ENCODE results near the gene DIP2B. TPM values are rescaled to one million over a fixed set of nuclear protein-coding genes. Genes with fewer than 3 reads are reported as not detected.
"Not testable (repeated sequence)": the region's sequence is repeated elsewhere in the genome, so short reads cannot be mapped to it uniquely, and the experiment has no call there.

DIP2B gene
- polyA plus RNA-seq, 1 donor, result 28.1 TPM

DNA sequence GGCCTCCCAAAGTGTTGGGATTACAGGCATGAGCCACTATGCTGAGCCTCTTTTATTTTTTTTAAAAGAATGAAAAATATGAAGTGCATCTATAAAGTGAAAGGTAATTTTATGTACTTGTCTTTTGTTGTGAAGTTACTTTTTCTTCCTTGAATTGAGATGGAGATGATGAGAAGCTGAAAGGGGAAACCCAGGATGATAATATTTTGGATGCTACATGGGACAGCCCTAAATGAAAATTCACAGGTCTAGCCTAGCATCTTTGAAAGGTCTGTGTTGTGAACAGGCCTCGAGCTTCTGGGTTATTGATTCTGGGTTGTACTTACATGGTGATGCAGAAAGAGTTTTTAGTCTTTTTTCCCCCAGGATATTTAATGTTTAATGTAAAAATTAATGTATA is 14.6 kb downstream of the DIP2B start:
- DNase-seq, result no peak

DNA sequence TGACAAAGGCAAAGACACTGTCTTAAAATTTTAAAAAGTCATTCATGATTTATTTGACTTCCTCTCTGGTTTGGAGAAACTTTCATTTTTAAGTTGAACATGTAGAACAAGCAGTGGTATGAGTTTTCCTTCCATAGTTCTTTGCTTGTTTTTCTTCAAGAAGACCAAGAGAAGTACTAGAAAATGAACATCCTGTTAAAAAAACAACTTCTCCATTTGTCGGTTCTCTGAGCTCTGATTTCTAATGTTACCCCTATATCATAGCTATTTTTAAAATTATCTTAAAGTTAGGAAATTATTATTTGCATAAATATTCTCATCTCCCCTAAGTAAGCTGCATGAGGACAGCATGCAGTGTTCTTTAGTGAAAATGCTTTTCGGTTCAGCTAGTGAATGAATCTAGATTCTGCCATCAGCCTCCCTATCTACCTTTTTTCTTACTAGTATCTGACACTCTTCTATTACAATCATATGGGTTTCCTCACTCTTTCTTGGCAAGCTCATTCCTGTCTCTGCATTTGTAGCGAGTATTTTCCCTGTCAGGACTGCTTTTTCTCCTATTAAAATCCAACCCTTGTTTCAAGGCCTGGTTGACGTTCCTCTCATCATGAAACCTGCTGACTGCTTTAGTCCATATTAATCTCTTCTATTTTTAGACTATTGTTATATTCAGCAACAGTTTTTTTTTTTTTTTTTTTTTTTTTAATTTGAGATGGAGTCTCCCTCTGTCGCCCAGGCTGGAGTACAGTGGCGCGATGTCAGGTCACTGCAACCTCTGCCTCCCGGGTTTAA is 15.8 kb downstream of the DIP2B start:
- DNase-seq, result no peak

DNA sequence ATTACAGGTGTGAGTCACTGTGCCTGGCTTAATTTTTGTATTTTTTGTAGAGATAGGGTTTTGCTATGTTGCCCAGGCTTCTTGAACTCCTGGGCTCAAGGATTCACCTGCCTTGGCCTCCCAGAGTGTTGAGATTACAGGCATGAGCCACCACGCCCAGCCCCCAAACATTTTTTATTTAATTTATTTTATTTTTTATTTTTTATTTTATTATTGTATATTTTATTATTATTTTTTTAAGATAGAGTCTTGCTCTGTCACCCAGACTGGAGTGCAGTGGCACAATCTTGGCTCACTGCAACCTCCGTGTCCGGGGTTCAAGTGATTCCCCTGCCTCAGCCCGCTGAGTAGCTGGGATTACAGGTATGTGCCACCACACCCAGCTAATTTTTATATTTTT is 17.0 kb downstream of the DIP2B start:
- DNase-seq, result not testable (repeated sequence)

DNA sequence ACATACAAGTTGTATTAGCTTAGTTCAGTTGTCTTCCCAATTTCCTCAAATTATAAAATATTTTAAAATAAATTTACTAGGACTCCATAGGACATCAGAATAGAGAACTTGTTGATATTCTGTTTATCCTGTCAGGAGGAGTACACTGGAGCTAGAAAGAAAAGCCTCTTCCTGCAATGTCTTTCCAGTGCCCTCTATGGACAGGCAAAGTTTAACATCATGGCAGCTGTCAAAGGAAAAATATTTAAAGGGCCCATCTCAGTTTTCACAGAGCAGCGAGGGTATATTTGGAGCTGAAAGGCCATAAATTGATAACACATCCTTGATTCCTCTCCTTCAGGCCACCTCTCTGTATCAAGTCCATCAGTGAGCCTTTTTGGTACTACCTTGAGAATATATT is 19.0 kb downstream of the DIP2B start:
- no peak for DNase-seq

DNA sequence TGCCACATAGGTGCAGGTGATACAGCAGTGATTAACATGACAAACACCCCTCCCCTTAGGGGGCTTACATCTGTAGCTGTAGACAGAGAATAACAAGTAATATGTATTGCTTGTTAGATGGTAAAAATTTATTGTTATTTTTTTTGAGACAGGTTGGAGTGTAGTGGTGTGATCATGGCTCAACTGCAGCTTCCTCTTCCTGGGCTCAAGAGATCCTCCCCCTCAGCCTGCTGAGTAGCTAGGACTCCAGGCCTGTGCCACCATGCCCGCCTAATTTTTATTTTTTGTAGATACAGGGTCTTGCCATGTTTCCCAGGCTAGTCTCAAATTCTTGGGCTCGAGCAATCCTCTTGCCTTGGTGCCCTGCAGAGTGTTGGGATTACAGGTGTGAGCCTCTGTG is 19.8 kb downstream of the DIP2B start:
- no peak for DNase-seq

DNA sequence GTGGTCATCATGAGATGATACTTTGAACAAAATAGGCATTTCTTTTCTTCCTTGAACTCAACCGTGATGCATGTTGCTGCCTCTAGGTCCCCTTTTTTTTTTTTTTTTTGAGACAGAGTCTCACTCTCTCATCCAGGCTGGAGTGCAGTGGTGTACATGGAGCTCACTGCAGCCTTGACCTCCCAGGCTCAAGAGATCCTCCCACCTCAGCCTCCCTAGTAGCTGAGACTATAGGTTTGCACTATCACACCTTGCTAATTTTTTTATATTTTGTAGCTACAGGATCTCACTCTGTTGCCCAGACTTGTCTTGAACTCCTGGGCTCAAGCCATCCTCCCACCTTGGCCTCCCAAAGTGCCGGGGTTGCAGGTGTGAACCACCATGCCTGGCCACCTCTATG is 20.6 kb downstream of the DIP2B start:
- DNase-seq, result no peak

DNA sequence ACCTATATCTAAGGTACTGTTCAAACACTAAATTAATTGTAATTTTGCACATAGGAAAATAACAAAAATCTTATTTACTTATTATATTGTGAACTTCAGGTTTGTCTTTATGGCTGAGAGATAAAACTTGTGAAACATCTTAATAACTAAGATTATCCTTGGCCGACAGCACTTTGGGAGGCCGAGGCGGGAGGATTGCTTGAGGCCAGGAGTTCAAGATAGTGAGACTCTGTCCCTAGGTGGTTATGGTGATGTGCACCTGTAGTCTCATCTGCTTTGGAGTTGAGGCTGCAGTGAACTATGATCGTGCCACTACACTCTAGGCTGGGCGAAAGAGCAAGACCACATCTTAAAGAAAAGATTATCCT is 22.6 kb downstream of the DIP2B start:
- DNase-seq, result no peak

DNA sequence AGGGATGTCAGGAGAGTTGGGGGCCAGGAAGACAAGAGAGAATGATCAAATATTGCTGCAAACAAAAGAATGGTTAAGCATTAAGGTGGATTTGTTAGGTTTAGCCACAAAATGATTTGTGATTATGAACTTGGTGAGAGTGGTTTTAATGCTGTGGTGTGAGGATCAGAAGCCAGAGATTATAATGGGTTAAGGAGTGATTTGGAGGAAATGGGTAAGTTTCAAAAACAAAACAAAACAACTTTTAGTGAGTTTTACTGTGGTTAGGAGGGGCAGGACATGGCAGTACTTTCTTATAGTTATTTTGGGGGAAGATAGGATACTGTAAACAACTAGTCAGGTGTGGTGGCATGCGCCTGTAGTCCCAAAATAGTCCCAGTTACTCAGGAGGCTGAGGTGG is 24.0 kb downstream of the DIP2B start:
- DNase-seq, result no peak

DNA sequence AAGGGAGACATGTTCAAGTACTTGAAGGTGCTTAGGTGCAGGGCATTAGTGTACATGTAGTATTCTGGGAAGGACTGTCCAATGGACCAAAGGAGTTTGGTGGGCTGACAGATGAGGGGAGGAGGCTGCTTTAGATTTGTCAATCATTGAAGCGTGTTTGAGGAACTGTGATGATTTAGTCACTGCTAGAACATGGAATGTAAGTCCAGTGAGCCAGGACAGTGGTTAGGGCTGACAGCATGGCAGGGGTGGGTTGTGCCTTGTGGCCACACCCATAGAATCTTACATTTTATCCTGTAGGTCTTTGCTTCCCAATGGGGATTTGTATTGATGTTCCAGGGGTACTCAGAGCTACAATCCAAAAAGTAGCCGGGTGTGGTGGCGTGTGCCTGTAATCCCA is 24.6 kb downstream of the DIP2B start:
- no peak for DNase-seq

DNA sequence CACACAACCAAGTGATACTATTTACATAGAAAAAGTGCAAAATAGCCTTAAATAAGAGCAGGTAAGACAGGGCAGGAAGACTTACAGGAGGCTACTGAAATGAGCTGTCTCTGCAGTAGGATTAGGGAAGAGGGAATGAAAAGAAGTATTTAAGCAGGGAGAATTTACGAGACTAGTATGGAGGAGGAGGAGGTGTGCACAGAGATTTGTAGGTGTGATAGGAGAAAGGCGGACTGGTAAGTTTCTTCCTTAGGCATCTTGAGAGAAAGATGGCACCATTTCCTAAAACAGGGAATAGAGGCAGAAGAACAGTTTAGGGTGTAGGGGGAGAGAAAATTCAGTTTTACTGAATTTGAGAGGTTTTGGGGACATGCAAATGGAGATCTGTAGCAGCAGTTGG is 25.7 kb downstream of the DIP2B start:
- DNase-seq, result no peak

DNA sequence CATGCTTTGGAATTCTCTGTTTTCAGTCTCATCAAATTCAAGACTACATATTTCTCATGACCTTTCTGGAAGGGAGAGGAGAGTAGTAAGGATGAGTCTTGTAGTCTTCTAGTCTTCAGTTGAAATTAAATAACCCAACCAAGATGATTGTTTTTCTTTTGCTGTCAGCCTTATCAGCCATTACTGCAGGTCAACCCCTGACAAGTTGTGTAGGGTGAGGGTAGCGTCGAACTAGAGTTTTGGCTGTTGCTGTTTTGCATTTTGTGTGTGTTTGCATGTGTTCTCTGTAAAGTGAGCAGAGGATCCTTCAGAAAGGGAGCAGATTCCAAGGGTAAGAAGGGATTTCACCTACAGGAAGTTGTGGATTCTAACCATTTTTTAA is 28.4 kb downstream of the DIP2B start:
- DNase-seq, result no peak

DNA sequence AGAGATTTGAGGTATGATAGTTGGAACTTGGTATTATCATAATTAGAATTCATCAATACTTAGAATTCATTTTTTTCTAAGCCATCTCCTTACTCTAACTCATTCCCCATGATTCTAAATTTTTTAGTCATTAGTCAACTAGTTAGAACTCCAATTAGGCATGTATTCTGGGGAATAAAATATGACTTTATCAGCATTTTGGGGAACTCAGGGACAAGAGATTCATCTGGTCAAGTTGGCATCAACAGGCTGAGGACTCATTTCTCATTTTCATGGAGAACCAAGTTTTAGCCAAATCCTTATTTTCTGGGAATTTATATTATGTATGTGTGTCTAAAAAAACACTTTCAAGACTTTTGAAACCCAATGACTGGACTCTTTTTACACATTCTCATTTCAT is 29.2 kb downstream of the DIP2B start:
- DNase-seq, result no peak

DNA sequence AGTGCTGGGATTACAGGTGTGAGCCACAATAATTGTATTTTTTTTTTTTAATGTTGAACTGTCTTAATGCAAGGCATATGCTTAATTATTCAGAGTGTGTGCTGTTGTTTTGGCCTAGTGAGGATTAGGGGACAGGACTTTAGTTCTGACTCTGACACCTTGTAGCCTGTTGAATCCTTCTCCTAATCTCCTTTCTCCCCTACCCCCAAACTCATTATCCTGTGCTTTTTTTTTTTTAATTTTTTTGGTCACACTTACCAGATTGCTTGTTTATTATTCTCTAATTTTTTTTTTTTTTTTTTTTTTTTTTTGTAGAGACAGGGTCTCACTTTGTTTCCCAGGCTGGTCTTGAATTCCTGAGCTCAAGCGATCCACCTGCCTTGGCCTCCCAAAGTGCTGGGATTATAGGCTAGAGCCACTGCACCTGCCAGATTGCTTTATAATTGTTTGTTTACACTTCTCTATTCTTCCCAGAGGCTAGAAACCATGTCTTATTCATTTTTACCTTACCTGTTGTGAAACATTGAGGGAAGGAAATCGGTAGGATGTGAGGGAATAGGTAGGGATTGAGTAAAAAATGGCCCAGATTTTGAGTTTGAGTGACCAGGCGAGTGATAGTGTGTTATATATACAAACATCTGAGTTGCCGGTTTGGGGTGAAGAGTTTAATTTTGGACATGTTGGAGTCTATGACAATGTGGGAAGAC is 32.2 kb downstream of the DIP2B start:
- DNase-seq, result no peak

DNA sequence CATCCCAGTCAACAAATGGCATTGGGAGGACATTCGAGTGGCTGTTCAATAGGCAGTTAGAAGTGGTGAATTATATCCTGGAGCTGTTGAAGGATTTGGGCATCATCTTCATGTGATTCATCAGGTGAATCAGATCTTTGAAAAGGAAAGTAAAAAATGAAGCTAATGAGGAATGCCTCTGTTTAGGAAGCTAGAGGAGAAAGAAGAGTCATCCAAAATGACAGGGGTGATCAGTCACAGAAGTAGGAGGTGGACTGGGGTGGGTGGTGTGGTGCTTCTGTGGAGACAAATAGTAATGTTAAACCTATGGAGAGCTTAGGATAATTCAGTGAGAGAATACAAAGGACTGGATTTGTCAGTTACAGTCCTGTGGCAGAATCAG is 32.7 kb downstream of the DIP2B start:
- no peak for DNase-seq

DNA sequence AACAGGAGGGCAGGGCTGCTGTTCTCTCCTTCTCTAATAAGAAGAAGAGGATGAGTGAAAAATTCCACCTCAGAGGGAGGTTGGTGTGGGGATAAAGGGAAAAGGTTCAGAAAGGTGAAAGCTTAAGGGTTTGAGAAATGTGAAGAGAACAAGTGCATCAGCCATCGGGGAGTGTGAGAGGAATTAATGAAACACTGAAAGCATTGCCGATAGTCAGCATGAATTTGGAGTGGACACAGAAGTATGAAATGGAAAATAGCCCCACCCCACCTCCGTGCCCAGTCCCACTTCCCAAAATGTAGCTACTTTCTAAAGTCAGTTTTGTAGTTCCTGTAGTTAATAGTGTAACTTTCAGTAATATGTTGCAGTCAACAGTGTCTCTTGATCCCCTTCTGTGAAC is 33.4 kb downstream of the DIP2B start:
- DNase-seq, result no peak

DNA sequence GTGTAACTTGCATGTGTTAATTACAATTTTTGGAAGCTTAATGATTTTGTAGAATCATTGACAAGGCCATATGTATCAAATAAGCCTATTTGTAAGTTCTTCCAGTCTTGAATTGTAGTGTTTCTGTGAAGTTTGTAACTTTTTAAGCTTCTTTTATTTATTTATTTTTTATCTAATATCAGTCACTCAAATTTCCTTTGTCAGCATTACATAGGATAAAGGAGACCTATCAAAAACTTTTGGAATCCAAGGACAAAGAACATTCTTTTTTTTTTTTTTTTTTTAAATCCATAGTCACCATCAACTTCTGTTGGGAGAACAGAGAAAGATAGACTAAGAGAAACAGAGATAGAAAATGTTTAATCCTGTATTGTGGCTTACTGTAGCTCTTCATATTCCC is 36.4 kb downstream of the DIP2B start:
- no peak for DNase-seq

DNA sequence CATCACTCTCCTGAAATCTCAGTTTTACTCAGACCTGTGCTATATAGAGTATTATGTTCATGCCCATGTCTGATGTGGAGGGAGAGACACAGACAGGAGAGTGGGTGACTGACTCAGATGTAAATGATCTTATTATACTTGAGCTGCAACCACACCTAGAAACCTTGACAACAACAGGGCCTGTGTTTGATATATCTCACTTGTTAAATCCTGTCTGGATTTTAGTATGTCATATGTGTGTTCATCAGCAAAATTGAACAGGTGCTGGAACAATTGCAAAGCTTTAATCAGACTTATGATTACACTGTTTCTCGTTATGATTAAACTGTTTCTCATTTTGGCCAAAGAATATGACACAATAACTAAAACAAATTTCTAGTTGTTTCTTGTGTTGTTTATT is 37.7 kb downstream of the DIP2B start:
- no peak for DNase-seq

DNA sequence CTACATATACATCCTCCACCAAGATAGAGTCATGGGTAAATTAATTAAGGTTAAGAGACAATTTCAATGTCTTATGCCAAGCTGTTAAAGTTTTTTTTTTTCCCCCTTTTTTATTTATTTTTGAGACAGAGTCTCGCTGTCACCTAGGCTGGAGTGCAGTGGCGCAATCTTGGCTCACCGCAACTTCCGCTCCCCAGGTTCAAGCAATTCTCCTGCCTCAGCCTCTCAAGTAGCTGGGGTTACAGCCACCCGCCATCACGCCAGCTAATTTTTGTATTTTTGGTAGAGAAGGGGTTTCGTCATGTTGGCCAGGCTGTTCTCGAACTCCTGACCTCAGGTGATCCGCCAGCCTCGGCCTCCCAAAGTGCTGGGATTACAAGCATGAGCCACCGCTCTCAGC is 38.4 kb downstream of the DIP2B start:
- not testable (repeated sequence) for DNase-seq

DNA sequence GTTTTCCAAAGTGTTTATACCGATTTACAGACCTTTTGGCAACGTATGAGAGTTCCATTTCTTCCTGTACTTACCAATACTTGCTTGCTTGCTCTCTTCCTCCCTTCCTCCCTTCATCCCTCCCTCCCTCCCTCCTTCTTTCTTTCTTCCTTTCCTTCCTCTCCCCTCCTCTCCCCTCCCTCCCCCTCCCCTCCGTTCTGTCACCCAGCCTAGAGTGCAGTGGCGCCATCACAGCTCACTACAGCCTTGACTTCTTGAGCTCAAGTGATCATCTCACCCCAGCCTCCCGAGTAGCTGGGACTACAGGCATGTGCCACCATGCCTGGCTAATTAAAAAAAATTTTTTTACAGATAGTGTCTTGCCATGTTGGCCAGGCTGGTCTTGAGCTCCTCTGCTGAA is 40.4 kb downstream of the DIP2B start:
- no peak for DNase-seq

DNA sequence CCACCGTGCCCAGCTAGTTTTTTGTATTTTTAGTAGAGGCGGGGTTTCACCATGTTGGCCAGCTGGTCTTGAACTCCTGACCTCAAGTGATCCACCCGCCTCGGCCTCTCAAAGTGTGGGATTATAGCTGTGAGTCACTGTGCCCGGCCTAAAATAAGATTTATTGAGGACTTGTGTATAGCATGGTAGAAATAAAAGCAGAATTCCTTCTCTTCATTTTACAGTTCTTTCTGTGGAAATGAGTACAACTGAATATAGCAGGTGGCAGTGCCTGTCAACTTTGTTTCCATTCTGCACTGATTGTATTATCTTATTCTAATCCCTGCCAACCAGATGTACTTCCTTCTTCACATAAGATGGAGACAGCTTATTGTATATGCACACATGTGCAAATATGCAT is 41.0 kb downstream of the DIP2B start:
- no peak for DNase-seq

DNA sequence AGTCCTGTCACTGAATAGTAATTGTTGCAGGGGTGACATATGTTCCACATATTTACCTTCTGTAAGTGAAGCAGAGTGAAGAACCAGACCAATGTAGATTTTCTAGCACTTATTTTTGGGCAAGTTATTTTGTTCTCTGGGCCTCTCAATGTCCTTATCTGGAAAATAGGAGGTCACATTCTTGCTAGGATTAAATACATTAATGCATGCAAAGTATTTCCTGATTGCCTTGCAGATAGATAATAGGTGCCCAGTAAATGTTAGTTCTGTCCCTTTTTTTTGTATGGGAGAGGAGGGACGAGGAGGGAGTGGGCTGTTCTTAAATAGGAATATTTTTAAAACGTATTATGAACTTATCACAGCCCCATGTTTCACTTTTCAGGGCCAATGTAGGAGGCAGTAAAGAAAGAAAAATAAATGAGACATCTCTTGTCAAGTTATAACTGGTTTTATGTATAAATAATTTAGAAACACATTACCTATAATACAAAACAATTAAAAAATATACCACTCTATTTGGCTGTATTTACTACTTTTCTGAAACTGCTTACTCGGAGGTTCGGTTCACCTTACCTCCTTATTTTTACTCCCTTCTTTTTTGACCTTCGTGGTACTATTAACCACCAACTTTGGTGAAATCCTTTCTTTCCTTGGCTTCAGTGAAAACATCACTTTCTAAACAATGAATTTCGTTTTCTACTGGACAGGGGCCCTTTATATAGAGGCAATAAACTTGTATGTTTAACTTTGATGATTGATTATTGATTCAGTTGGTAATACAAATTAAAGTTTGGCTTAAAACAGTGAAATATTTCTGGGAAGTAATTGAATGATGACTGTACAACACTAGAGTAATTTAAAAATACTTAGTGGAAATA is 41.9 kb downstream of the DIP2B start:
- no peak for DNase-seq

DNA sequence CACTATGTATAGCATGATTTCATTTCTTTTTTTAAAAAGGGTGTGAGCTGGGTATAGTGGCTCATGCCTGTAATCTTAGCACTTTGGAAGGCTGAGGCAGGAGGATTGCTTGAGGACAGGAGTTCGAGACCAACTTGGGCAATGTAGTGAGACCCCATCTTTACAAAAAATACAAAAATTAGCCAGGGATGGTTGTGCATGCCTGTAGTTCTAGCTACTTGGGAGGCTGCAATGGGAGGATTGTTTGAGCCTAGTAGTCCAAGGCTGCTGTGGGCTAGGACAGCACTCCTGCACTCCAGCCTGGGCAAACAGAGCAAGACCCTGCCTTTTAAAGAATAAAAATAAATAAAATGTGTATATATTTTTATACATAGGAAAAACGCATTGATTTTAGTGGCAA is 43.0 kb downstream of the DIP2B start:
- no peak for DNase-seq

DNA sequence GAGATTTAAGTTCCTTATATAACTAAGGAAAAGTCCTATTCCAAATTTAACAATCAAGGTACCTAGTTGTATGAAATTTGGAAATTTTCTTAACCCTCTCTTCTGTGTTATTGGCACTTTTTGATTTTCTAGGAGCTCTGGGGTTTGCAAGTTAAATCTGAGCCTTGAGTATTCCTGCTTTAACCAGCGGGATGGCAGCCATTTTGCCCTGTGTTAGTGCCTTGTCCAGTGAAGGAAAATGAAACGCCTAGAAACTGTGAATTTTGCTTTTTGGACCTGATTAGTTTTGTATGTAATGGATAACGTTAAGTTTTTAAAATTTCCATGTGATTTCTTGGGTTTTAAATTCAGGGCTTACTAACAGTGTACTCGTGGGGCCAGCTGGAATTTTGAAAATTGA is 45.1 kb downstream of the DIP2B start:
- DNase-seq, result no peak
